K562 (cell line): Measurements from ENCODE around the gene PI16. TPM values are rescaled to one million over a fixed set of nuclear protein-coding genes. Genes with fewer than 3 reads are reported as not detected.
"Not testable (repeated sequence)": the region's sequence is repeated elsewhere in the genome, so short reads cannot be mapped to it uniquely, and the experiment has no call there.

Source experiments
- ATAC-seq: fragments of 200-7000 bp; cut with Tn5 transposase; 3 replicates; pipeline ENCODE4 v1.9.1; 2020; ENCODE audit warnings: moderate library complexity
- BruUV-seq: library from RNA; stranded (reverse); fragments of 400-500 nt; replicated peaks from 2 replicates; lab custom pipeline; 2021; lab: Mats Ljungman, UMichigan
- CTCF ChIA-PET: fragments of 300-600 bp; formaldehyde crosslinking; extraction: SDS; loops from one replicate; lab custom pipeline; 2021; ENCODE audit warnings: low intra/inter-chr PET ratio; lab: Yijun Ruan, JAX
- POLR2A ChIA-PET: fragments of 300-600, 350-650 bp; sonication (Branson Sonifier 250); formaldehyde crosslinking; extraction: SDS; loops from one replicate; lab custom pipeline; 2021; ENCODE audit warnings: antibody characterized with exemption, inconsistent platforms; lab: Yijun Ruan, JAX
- DNase-seq, 4 experiments: peaks; one replicate each; pipeline versions ENCODE4 v3.0.0 to v3.0.0-alpha.2; 2011 to 2018; ENCODE audit warnings: low spot score in 3 of 4, mixed read lengths in 3 of 4; ENCODE audit errors: extremely low read depth in 1 of 4
- FAIRE-seq: peaks from 2 replicates; lab custom pipeline; 2011; peaks lifted over from hg19 to GRCh38; lab: Jason Lieb, UNC
- H2AFZ ChIP-seq: 2 replicates; pipeline ENCODE4 v1.6.0; 2011; ENCODE audit warnings: low read depth, low read length, control low read depth, inconsistent platforms
- H3K27ac ChIP-seq: fragments of 200-600 bp; 3 replicates; pipeline ENCODE4 v1.8.0; 2011; ENCODE audit warnings: low read depth, mild to moderate bottlenecking, control low read depth, inconsistent platforms, low read length, moderate library complexity, mixed read lengths; ENCODE audit errors: extremely low read depth
- H3K27me3 ChIP-seq, 2 experiments: fragments of 300-600 bp in 1 of 2; 2 replicates in 1 of 2; 3 replicates in 1 of 2; pipeline versions ENCODE4 v1.6.0 to v1.8.0; 2011; ENCODE audit warnings: inconsistent platforms in 2 of 2, low read length in 2 of 2, mild to moderate bottlenecking in 1 of 2, mixed read lengths in 1 of 2, moderate library complexity in 1 of 2; ENCODE audit not compliant: control insufficient read depth in 2 of 2, insufficient read depth in 2 of 2
- H3K36me3 ChIP-seq: fragments of 300-600 bp; 3 replicates; pipeline ENCODE4 v1.8.0; 2011; ENCODE audit warnings: mild to moderate bottlenecking, low read length, inconsistent platforms; ENCODE audit not compliant: control insufficient read depth, insufficient read depth
- H3K4me1 ChIP-seq, 2 experiments: fragments of 200-600 bp in 1 of 2; replicated peaks in 1 of 2; 2 replicates in 1 of 2; 3 replicates in 1 of 2; pipeline versions ENCODE4 v1.5.1 to v1.8.0; 2011; ENCODE audit warnings: inconsistent platforms in 2 of 2, low read length in 2 of 2, mild to moderate bottlenecking in 1 of 2, mixed read lengths in 1 of 2, moderate library complexity in 1 of 2; ENCODE audit not compliant: control insufficient read depth in 2 of 2, insufficient read depth in 2 of 2
- H3K4me2 ChIP-seq: 2 replicates; pipeline ENCODE4 v1.6.1; 2011; ENCODE audit warnings: low read length, control low read depth, inconsistent platforms, mixed read lengths; ENCODE audit not compliant: insufficient read depth
- H3K4me3 ChIP-seq: fragments of 200-600 bp; sonication (generic), shearing (Covaris generic); 2 replicates; pipeline ENCODE4 v1.5.1; 2016; ENCODE audit warnings: control low read depth, inconsistent platforms
- H3K79me2 ChIP-seq: fragments of 200-600 bp; 3 replicates; pipeline ENCODE4 v1.8.0; 2011; ENCODE audit warnings: low read length, inconsistent platforms; ENCODE audit not compliant: control insufficient read depth, insufficient read depth
- H3K9ac ChIP-seq, 2 experiments: 2 replicates each; pipeline versions ENCODE4 v1.6.0 to v1.6.1; 2011; ENCODE audit warnings: low read depth in 2 of 2, low read length in 2 of 2, control low read depth in 1 of 2, inconsistent platforms in 1 of 2, mild to moderate bottlenecking in 1 of 2, mixed read lengths in 1 of 2; ENCODE audit not compliant: insufficient read depth in 1 of 2
- H3K9me1 ChIP-seq: one replicate; pipeline ENCODE4 v1.6.0; 2011; ENCODE audit warnings: inconsistent platforms, mild to moderate bottlenecking, low read length, moderate library complexity; ENCODE audit not compliant: control insufficient read depth, insufficient read depth
- H3K9me3 ChIP-seq: replicated peaks from 2 replicates; pipeline ENCODE4 v1.5.1; 2011; ENCODE audit warnings: low read depth, low read length, inconsistent platforms; ENCODE audit not compliant: control insufficient read depth, insufficient read depth
- H4K20me1 ChIP-seq: replicated peaks from 2 replicates; pipeline ENCODE4 v1.6.1; 2011; ENCODE audit warnings: low read length, inconsistent platforms, mixed read lengths; ENCODE audit not compliant: control insufficient read depth, insufficient read depth
- EP400 ChIP-seq: fragments of 450-650 bp; IDR thresholded peaks from 2 replicates; pipeline ENCODE4 v1.6.1; 2017; ENCODE audit warnings: antibody characterized with exemption, mild to moderate bottlenecking, moderate library complexity
- IFI16 ChIP-seq: fragments of 250-450 bp; sonication (Bioruptor Pico); IDR thresholded peaks from 2 replicates; pipeline ENCODE4 v2.1.2; 2022; ENCODE audit warnings: mild to moderate bottlenecking, inconsistent platforms
- KDM2B ChIP-seq: fragments of 250-450 bp; sonication (Bioruptor Pico); IDR thresholded peaks from 2 replicates; pipeline ENCODE4 v1.8.0; 2021; ENCODE audit warnings: mild to moderate bottlenecking, moderate library complexity
- KHSRP ChIP-seq: fragments of 450-650 bp; IDR thresholded peaks from 2 replicates; pipeline ENCODE4 v1.6.1; 2017
- LARP7 ChIP-seq: fragments of 450-650 bp; IDR thresholded peaks from 2 replicates; pipeline ENCODE4 v1.6.1; 2016
- PYGO2 ChIP-seq: fragments of 450-650 bp; IDR thresholded peaks from 2 replicates; pipeline ENCODE4 v1.6.1; 2016; ENCODE audit warnings: mild to moderate bottlenecking, missing genetic modification characterization, moderate library complexity, missing compliant biosample characterization
- RNF2 ChIP-seq: sonication (generic); IDR thresholded peaks from 2 replicates; pipeline ENCODE4 v1.6.1; 2016
- ZNF75A ChIP-seq: fragments of 450-650 bp; formaldehyde crosslinking; IDR thresholded peaks from 2 replicates; pipeline ENCODE4 v1.4.0; 2020; ENCODE audit warnings: mild to moderate bottlenecking
- ZNF764 ChIP-seq: fragments of 250-450 bp; sonication (Bioruptor Pico); IDR thresholded peaks from 2 replicates; pipeline ENCODE4 v1.4.0; 2020; ENCODE audit warnings: low read depth, mild to moderate bottlenecking, moderate library complexity
- WGBS: fragments of 100-300 bp; shearing (Covaris generic); methylation state at CpG from one replicate; pipeline ENCODE4 v1.1.6; 2016; ENCODE audit warnings: low coverage, mixed read lengths; ENCODE audit not compliant: insufficient coverage; ENCODE audit errors: missing lambda C conversion rate; 5-methylcytosine and 5-hydroxymethylcytosine counted together
- in situ Hi-C: fragments of 300-500 bp; cut with MboI; formaldehyde crosslinking; loops from 4 replicates; pipeline ENCODE4 v1.15.0; 2018; ENCODE audit warnings: inconsistent platforms, mixed read lengths
- intact Hi-C: fragments of 100-400 bp; cut with micrococcal nuclease; formaldehyde crosslinking; loops from 2 replicates; pipeline ENCODE4 v1.14.2; 2022
- polyA plus RNA-seq, 8 experiments: library from polyadenylated mRNA; depleted of rRNA in 4 of 8; stranded (reverse) in 5 of 8; unstranded in 3 of 8; fragments of >200 nt; fragmentation: Nextera tagmentation in 2 of 8; fragmentation: Illumina TruSeq in 1 of 8; extraction: Ambion mirVana in 2 of 8; extraction: Trizol in 1 of 8; gene quantifications; 2 replicates each; pipeline versions ENCODE4 v1.2.1 to v1.2.3, GENCODE V29; 2011 to 2014; ENCODE audit warnings: inconsistent platforms in 1 of 8, missing spikeins in 1 of 8
- total RNA-seq, 7 experiments: library from RNA; depleted of rRNA in 6 of 7; stranded (reverse); fragments of >200 nt in 6 of 7; fragmentation: Illumina TruSeq in 2 of 7; extraction: Trizol in 2 of 7; gene quantifications; 2 replicates each; pipeline versions ENCODE4 v1.2.1 to v1.2.3, GENCODE V29; 2011 to 2021; ENCODE audit warnings: low replicate concordance in 1 of 7
- TF ChIP-seq, protein P1 (sequence below): sonication (generic); formaldehyde crosslinking; IDR thresholded peaks from 2 replicates; pipeline ENCODE4 v1.8.0; 2022; ENCODE audit warnings: mild to moderate bottlenecking, missing genetic modification reagents, borderline replicate concordance

PI16 gene
- total and polyA plus RNA-seq, 9 of the 15 experiments (the other 6 are each of a cell fraction or from before 2014, with no cell fraction given): 0.06 to 0.18 TPM; not detected in 7

GRCh38 chr6:36989264-36989663 lies 34.7 kb downstream of the PI16 start (continued):
- TF ChIP-seq KDM2B (no peak), RNF2 (no peak), KHSRP (no peak), EP400 (no peak), IFI16 (CRISPR knock-in tag) (no peak), LARP7 (no peak), ZNF764 (CRISPR knock-in tag) (no peak), ZNF75A (CRISPR knock-in tag) (no peak), PYGO2 (tag) (no peak)
- TF ChIP-seq, protein P1, sequence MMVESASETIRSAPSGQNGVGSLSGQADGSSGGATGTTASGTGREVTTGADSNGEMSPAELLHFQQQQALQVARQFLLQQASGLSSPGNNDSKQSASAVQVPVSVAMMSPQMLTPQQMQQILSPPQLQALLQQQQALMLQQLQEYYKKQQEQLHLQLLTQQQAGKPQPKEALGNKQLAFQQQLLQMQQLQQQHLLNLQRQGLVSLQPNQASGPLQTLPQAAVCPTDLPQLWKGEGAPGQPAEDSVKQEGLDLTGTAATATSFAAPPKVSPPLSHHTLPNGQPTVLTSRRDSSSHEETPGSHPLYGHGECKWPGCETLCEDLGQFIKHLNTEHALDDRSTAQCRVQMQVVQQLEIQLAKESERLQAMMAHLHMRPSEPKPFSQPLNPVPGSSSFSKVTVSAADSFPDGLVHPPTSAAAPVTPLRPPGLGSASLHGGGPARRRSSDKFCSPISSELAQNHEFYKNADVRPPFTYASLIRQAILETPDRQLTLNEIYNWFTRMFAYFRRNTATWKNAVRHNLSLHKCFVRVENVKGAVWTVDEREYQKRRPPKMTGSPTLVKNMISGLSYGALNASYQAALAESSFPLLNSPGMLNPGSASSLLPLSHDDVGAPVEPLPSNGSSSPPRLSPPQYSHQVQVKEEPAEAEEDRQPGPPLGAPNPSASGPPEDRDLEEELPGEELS (CRISPR knock-in tag): no peak

DNA sequence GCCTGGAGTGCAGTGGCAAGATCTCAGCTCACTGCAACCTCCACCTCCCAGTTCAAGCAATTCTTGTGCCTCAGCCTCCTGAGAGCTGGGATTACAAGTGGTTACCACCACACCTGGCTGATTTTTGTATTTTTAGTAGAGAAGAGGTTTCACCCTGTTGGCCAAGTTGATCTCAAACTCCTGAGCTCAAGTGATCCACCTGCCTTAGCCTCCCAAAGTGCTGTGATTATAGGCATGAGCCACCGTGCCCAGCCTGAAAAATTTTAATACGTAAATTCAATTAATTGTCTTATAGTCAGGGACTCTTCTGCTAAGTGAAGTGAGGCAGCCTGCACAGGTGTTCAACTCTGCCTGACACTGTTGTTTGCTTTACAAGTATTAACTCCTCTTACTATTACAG lies 35.9 kb downstream of the PI16 start:
- in situ Hi-C loops, H3K9ac ChIP-seq, H4K20me1 ChIP-seq, H3K9me3 ChIP-seq, ATAC-seq, H3K27ac ChIP-seq, FAIRE-seq, intact Hi-C loops, H3K4me3 ChIP-seq, H3K9me1 ChIP-seq, H3K36me3 ChIP-seq, H2AFZ ChIP-seq, DNase-seq, H3K4me2 ChIP-seq, BruUV-seq, CTCF ChIA-PET: not testable (repeated sequence)
- Histone ChIP-seq H3K4me1 (peaks cover 7 to 15% of the 10 kb centered on the region in 2 experiments; a peak in 3 of 5 replicates), H3K79me2 (peaks cover 15% of the 10 kb centered on the region), H3K27me3 (peaks cover 11% of the 10 kb centered on the region in 2 experiments)
- WGBS: 40% methylated on average over 2 of the region's 2 CpGs
- POLR2A ChIA-PET: interaction anchor here (0.6 to 1.6 kb wide), 4 partner anchors 11 to 384 kb away, joined by 3 to 5 read pairs (median 3); no protein-coding TSS in a partner anchor
